GM18951 (cell line): Measurements from ENCODE around the gene RNF214.

Experiments used
- POLR2A ChIP-seq: IDR thresholded peaks from 4 replicates; pipeline ENCODE4 v1.6.1; 2011; ENCODE audit warnings: mild to moderate bottlenecking; ENCODE audit not compliant: insufficient read length, insufficient read depth; ENCODE audit errors: extremely low read depth
- in situ Hi-C: fragments of 300-500 bp; cut with MboI; formaldehyde crosslinking; loops from one replicate; pipeline ENCODE4 v1.12.0; 2022; ENCODE audit warnings: low sequenced_read_pairs, mixed read lengths, inconsistent platforms; ENCODE audit not compliant: unreplicated experiment

Gene RNF214

GRCh38 chr11:117192401-117192875, 40.0 kb upstream of the RNF214 start:
- in situ Hi-C loops, result no loop called here
- no peak for TF ChIP-seq POLR2A

- no peak for TF ChIP-seq POLR2A
- in situ Hi-C loops, result no loop called here
Measured at GRCh38 chr11:117193130-117194020, 39.1 kb upstream of the RNF214 start.

- in situ Hi-C loops, result no loop called here
- no peak for TF ChIP-seq POLR2A
Measured at GRCh38 chr11:117194267-117194666, 38.2 kb upstream of the RNF214 start.

GRCh38 chr11:117195258-117195657, 37.2 kb upstream of the RNF214 start:
- in situ Hi-C loops, result no loop called here
- TF ChIP-seq POLR2A, result no peak

GRCh38 chr11:117195761-117196160, 36.7 kb upstream of the RNF214 start:
- TF ChIP-seq POLR2A, result no peak
- in situ Hi-C loops, result no loop called here

- no peak for TF ChIP-seq POLR2A
- in situ Hi-C loops, result no loop called here
Measured at GRCh38 chr11:117197006-117197405, 35.5 kb upstream of the RNF214 start.

GRCh38 chr11:117197516-117198456, 34.7 kb upstream of the RNF214 start:
- no peak for TF ChIP-seq POLR2A
- in situ Hi-C loops, result no loop called here

- in situ Hi-C loops, result no loop called here
- TF ChIP-seq POLR2A, result no peak
Measured at GRCh38 chr11:117198613-117199012, 33.9 kb upstream of the RNF214 start.

GRCh38 chr11:117199053-117199915, 33.2 kb upstream of the RNF214 start, which contains the start of gene TAGLN:
TSS of gene TAGLN (plus strand) at chr11:117199370. CDS start at chr11:117203014, 3,644 bp downstream.
- in situ Hi-C loops, result no loop called here
- TF ChIP-seq POLR2A, result no peak

- in situ Hi-C loops, result no loop called here
- no peak for TF ChIP-seq POLR2A
Measured at GRCh38 chr11:117199916-117200812, 32.3 kb upstream of the RNF214 start.

- in situ Hi-C loops, result no loop called here
- peak; percentile 20 for TF ChIP-seq POLR2A
Measured at GRCh38 chr11:117200813-117201657, 31.4 kb upstream of the RNF214 start.
